Upper lobe of left lung (tissue), 6 donors: ENCODE measurements around the gene GTF3C5. TPM values are rescaled to one million over a fixed set of nuclear protein-coding genes. Genes with fewer than 3 reads are reported as not detected.

ENCODE experiments used
- ATAC-seq, 2 donors: fragments of 200-7000 bp; cut with Tn5 transposase; one replicate each; pipeline ENCODE4 v1.9.1; 2022; ENCODE audit warnings: mild to moderate bottlenecking in 2 of 2, moderate library complexity in 2 of 2; ENCODE audit not compliant: low FRiP score in 2 of 2
- DNase-seq, 2 donors: peaks; one replicate each; pipeline ENCODE4 v3.0.0-alpha.2; 2019 to 2020
- H3K27ac ChIP-seq, 4 donors: fragments of 200-600 bp; sonication (generic); one replicate each; pipeline ENCODE4 v1.5.1; 2016 to 2019
- H3K27me3 ChIP-seq, 4 donors: fragments of 200-600 bp; sonication (generic); one replicate each; pipeline ENCODE4 v1.5.1; 2017 to 2019
- H3K36me3 ChIP-seq, 4 donors: fragments of 200-600 bp; sonication (generic); one replicate each; pipeline ENCODE4 v1.5.1; 2016 to 2019
- H3K4me1 ChIP-seq, 4 donors: fragments of 200-600 bp; sonication (generic); one replicate each; pipeline ENCODE4 v1.5.1; 2018 to 2019
- H3K4me3 ChIP-seq, 4 donors: fragments of 200-600 bp; sonication (generic); one replicate each; pipeline ENCODE4 v1.5.1; 2017 to 2019; ENCODE audit warnings: mild to moderate bottlenecking in 2 of 4, moderate library complexity in 1 of 4
- H3K9me3 ChIP-seq, 4 donors: fragments of 200-600 bp; sonication (generic); one replicate each; pipeline ENCODE4 v1.5.1; 2018 to 2019
- CTCF ChIP-seq, 6 experiments: fragments of 450-650 bp in 4 of 6; fragments of 200-600 bp in 2 of 6; sonication (generic) in 2 of 6; IDR thresholded peaks; one replicate each; pipeline ENCODE4 v1.5.1; 2016 to 2019; ENCODE audit warnings: antibody characterized with exemption in 6 of 6
- EP300 ChIP-seq, 4 donors: sonication (generic); formaldehyde crosslinking; IDR thresholded peaks; one replicate each; pipeline ENCODE4 v1.5.1; 2017; ENCODE audit warnings: antibody characterized with exemption in 4 of 4, control low read depth in 2 of 4
- POLR2A ChIP-seq, 4 donors: fragments of 450-650 bp; IDR thresholded peaks; one replicate each; pipeline ENCODE4 v1.5.1; 2016 to 2017; ENCODE audit warnings: antibody characterized with exemption in 4 of 4, mild to moderate bottlenecking in 2 of 4
- POLR2AphosphoS5 ChIP-seq, 2 donors: sonication (generic); formaldehyde crosslinking; IDR thresholded peaks; one replicate each; pipeline ENCODE4 v1.5.1; 2017; ENCODE audit warnings: antibody characterized with exemption in 2 of 2
- WGBS, 2 donors: methylation state at CpG; one replicate each; pipeline ENCODE4 v1.1.5; 2017 to 2018; 5-methylcytosine and 5-hydroxymethylcytosine counted together
- total RNA-seq, 6 donors: library from RNA; depleted of rRNA in 4 of 6; stranded (reverse); fragments of >200 nt in 4 of 6; gene quantifications; one replicate each; pipeline versions ENCODE4 v1.1.0 to v1.2.1, GENCODE V29; 2016 to 2021
- donor health status: DM: no; HTN: no; CAD: no; lungs with moderate emphysema.
- donor health status: DM: no; HTN: yes; CAD: no; lungs with severe emphysema.

Gene GTF3C5
- total RNA-seq, 6 donors from 2014 or later = 40.9 to 133 (median 49.7) TPM

GRCh38 chr9:133048595-133048994 is 17.8 kb downstream of the GTF3C5 start:
- peaks cover 14 to 99% (median 81%) of the 10 kb centered on the region in 4 donors for H3K36me3 ChIP-seq
- no peak for DNase-seq
- WGBS, 2 donors = 61 to 66% methylated on average over 4 to 5 of the region's 5 CpGs
- no peak overlapping the region for H3K4me3 ChIP-seq
- no peaks in the 10 kb centered on the region for H3K4me1 ChIP-seq
- TF ChIP-seq CTCF (IDR thresholded peaks at IDR 0.05) (peak in 1 of 6 experiments; percentile 6), EP300 (IDR thresholded peaks at IDR 0.05) (no peak)
- H3K27ac ChIP-seq = no peak overlapping the region
- no peaks in the 10 kb centered on the region for H3K27me3 ChIP-seq
- no peaks in the 10 kb centered on the region for H3K9me3 ChIP-seq
- no peak for ATAC-seq

DNA sequence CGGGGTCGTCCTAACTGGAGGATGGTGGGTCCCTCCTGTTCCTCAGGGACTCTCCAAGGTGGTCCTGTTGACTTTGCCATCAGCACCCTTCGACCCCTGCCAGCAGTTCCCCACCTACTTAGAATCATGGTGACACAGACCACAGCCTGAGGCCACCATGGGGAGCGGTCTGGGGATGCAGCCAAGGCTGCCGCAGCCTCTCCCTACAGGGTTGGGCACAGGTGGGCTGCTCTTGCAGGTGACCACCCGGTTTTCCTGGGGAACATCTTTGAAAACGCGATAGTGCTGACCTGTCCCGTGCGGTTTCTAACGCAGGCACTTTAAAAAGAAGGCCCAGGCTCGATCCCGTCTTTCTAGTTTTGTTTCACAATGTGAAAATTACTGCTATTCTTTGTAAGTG is 18.2 kb downstream of the GTF3C5 start:
- Histone ChIP-seq H3K36me3 (peaks cover 16 to 99% (median 81%) of the 10 kb centered on the region in 4 donors), H3K4me3 (no peak overlapping the region), H3K4me1 (no peaks in the 10 kb centered on the region), H3K27me3 (no peaks in the 10 kb centered on the region), H3K9me3 (no peaks in the 10 kb centered on the region), H3K27ac (no peak overlapping the region)
- DNase-seq (no peak), ATAC-seq (no peak)
- no peak for TF ChIP-seq POLR2A (IDR thresholded peaks at IDR 0.05)
- no peak for TF ChIP-seq EP300 (IDR thresholded peaks at IDR 0.05)
- no peak for TF ChIP-seq POLR2AphosphoS5 (IDR thresholded peaks at IDR 0.05)
- TF ChIP-seq CTCF (IDR thresholded peaks at IDR 0.05) = no peak
- WGBS, 2 donors = 93 to 95% methylated on average over 10 to 13 of the region's 13 CpGs

- Histone ChIP-seq H3K27me3 (no peaks in the 10 kb centered on the region), H3K4me1 (no peaks in the 10 kb centered on the region), H3K27ac (no peak overlapping the region), H3K36me3 (peaks cover 17 to 99% (median 81%) of the 10 kb centered on the region in 4 donors), H3K4me3 (no peak overlapping the region), H3K9me3 (no peaks in the 10 kb centered on the region)
- TF ChIP-seq CTCF (IDR thresholded peaks at IDR 0.05) = no peak
- TF ChIP-seq POLR2A (IDR thresholded peaks at IDR 0.05) = no peak
- TF ChIP-seq POLR2AphosphoS5 (IDR thresholded peaks at IDR 0.05) = no peak
- TF ChIP-seq EP300 (IDR thresholded peaks at IDR 0.05) = no peak
- DNase-seq = no peak
- ATAC-seq = no peak
- WGBS, 2 donors = 94 to 95% methylated on average over 6 of the region's 6 CpGs
Observed at GRCh38 chr9:133050142-133050541, 19.3 kb downstream of the GTF3C5 start.

- no peak for TF ChIP-seq POLR2A (IDR thresholded peaks at IDR 0.05)
- TF ChIP-seq EP300 (IDR thresholded peaks at IDR 0.05) = no peak
- TF ChIP-seq CTCF (IDR thresholded peaks at IDR 0.05) = no peak
- no peak for TF ChIP-seq POLR2AphosphoS5 (IDR thresholded peaks at IDR 0.05)
- WGBS, 2 donors = 89 to 92% methylated on average over 10 of the region's 10 CpGs
- Histone ChIP-seq H3K27ac (no peak overlapping the region), H3K36me3 (peaks cover 15 to 99% (median 81%) of the 10 kb centered on the region in 4 donors), H3K9me3 (no peaks in the 10 kb centered on the region), H3K4me1 (no peaks in the 10 kb centered on the region), H3K4me3 (no peak overlapping the region), H3K27me3 (no peaks in the 10 kb centered on the region)
- ATAC-seq (no peak), DNase-seq (no peak)
Observed at GRCh38 chr9:133050781-133051180, 20.0 kb downstream of the GTF3C5 start.

- ATAC-seq = no peak
- no peak for DNase-seq
- no peak overlapping the region for H3K27ac ChIP-seq
- H3K36me3 ChIP-seq = peaks cover 15 to 99% (median 82%) of the 10 kb centered on the region in 4 donors
- TF ChIP-seq CTCF (IDR thresholded peaks at IDR 0.05) (no peak), EP300 (IDR thresholded peaks at IDR 0.05) (no peak)
- WGBS, 2 donors = 95 to 99% methylated on average over 16 to 17 of the region's 20 CpGs
- H3K27me3 ChIP-seq = no peaks in the 10 kb centered on the region
- no peaks in the 10 kb centered on the region for H3K9me3 ChIP-seq
- H3K4me1 ChIP-seq = no peaks in the 10 kb centered on the region
- no peak overlapping the region for H3K4me3 ChIP-seq
Observed at GRCh38 chr9:133051281-133051900, 20.6 kb downstream of the GTF3C5 start.
